Right atrium auricular region (tissue), 2 donors: ENCODE results near the gene SECISBP2L. TPM values are rescaled to one million over a fixed set of nuclear protein-coding genes. Genes with fewer than 3 reads are reported as not detected.

Experiments
- DNase-seq: peaks from one replicate; pipeline ENCODE4 v3.0.0-alpha.2; 2019; ENCODE audit warnings: low spot score
- H3K27ac ChIP-seq, 2 donors: fragments of 200-600 bp; sonication (generic); 1 replicate in 1 of 2; 2 replicates in 1 of 2; pipeline ENCODE4 v1.5.1; 2016 to 2019
- H3K27me3 ChIP-seq, 2 donors: fragments of 200-600 bp; sonication (generic); one replicate each; pipeline versions ENCODE4 v1.5.1 to v1.6.0; 2017 to 2019
- H3K36me3 ChIP-seq: fragments of 200-600 bp; sonication (generic); one replicate; pipeline ENCODE4 v1.5.1; 2016
- H3K4me1 ChIP-seq, 2 donors: fragments of 200-600 bp; sonication (generic); one replicate each; pipeline versions ENCODE4 v1.5.1 to v1.6.0; 2017 to 2019
- H3K4me3 ChIP-seq, 2 donors: fragments of 200-600 bp; sonication (generic); 1 replicate in 1 of 2; 2 replicates in 1 of 2; pipeline ENCODE4 v1.5.1; 2017 to 2019; ENCODE audit warnings: mild to moderate bottlenecking in 1 of 2, moderate library complexity in 1 of 2
- H3K9me3 ChIP-seq, 2 donors: fragments of 200-600 bp; sonication (generic); one replicate each; pipeline ENCODE4 v1.5.1; 2019
- total RNA-seq, 2 donors: library from RNA; depleted of rRNA; stranded (reverse); fragments of >200 nt; gene quantifications; one replicate each; pipeline ENCODE4 v1.1.0, GENCODE V29; 2016
- TF ChIP-seq, protein P1 (sequence below), 2 donors: fragments of 200-600 bp; sonication (generic); IDR thresholded peaks; one replicate each; pipeline ENCODE4 v1.5.1; 2019; ENCODE audit warnings: antibody characterized with exemption in 2 of 2

SECISBP2L gene
- total RNA-seq, 2 donors from 2014 or later: 21.8 to 23.0 TPM

DNA sequence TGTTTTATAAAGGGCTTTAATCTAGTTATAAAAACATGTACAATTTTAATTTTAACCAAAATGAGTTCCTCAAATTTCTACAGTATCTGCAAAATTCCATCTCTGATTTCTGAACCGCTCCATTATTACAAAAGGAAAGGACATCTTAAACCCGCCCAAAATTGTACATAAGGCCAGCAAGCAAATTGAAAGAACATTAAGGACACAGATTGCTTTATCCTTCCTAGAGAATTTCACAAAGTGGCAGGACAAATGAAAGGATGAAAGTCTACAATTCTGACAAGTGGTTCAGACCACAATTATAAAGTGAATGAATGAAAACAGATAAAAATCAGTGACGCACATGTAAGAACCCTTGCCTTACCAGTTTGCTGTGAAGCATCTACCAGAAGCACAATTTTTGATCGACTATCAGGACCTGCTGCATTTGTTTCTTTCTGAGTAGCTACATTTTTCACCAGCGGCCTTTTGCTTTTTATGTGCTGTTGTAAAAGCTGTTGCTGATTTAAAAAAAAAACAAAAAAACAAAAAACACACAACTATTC lies 13.6 kb downstream of the SECISBP2L start:
- no peaks in the 10 kb centered on the region for H3K27me3 ChIP-seq
- H3K4me3 ChIP-seq: no peak overlapping the region
- no peak overlapping the region for H3K27ac ChIP-seq
- no peak for DNase-seq
- TF ChIP-seq, protein P1, sequence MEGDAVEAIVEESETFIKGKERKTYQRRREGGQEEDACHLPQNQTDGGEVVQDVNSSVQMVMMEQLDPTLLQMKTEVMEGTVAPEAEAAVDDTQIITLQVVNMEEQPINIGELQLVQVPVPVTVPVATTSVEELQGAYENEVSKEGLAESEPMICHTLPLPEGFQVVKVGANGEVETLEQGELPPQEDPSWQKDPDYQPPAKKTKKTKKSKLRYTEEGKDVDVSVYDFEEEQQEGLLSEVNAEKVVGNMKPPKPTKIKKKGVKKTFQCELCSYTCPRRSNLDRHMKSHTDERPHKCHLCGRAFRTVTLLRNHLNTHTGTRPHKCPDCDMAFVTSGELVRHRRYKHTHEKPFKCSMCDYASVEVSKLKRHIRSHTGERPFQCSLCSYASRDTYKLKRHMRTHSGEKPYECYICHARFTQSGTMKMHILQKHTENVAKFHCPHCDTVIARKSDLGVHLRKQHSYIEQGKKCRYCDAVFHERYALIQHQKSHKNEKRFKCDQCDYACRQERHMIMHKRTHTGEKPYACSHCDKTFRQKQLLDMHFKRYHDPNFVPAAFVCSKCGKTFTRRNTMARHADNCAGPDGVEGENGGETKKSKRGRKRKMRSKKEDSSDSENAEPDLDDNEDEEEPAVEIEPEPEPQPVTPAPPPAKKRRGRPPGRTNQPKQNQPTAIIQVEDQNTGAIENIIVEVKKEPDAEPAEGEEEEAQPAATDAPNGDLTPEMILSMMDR (IDR thresholded peaks at IDR 0.05): no peak
- peaks cover 32% of the 10 kb centered on the region for H3K36me3 ChIP-seq
- H3K9me3 ChIP-seq: no peaks in the 10 kb centered on the region
- peaks cover 0 to 3% of the 10 kb centered on the region in 2 donors for H3K4me1 ChIP-seq

DNA sequence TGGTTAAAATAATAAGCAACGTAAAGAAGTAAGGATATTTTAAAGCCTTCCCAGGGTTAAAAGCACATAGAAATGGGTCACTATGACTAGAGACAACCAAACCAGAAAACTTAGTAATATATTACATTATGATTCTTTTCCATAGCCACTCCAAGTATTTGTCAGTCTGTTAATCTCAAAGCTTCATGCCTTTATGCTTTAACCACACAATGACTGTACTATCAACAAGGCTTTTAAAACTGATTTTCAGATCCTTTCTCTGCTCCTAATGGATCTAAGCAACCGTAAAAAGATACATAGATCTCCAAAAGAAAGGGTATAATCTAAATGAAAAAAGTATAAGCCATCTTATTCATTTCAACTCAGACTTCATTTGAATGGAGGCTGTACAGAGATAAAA lies 14.4 kb downstream of the SECISBP2L start:
- Histone ChIP-seq H3K4me3 (no peak overlapping the region), H3K4me1 (no peaks in the 10 kb centered on the region), H3K27ac (no peak overlapping the region), H3K27me3 (no peaks in the 10 kb centered on the region), H3K36me3 (peaks cover 40% of the 10 kb centered on the region), H3K9me3 (no peaks in the 10 kb centered on the region)
- TF ChIP-seq, protein P1 (IDR thresholded peaks at IDR 0.05): no peak
- DNase-seq: no peak

DNA sequence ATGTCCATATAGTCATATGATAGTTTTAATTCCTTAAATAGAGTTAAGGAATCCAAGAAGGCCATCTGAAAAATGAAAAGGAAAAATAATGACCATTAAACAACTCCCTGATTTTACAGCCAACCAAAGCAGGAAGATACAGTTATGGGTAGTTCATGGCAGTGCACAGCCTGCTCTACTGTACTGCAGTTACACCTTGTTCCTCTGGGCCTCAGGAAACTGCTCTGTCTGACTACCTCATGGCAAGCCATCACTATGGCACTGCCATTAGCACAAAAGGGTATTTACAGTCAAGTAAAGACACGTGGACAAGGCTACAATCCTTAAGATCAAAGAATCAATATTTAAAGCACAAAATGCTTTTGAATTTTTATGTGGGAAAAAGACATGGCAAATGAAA lies 19.5 kb downstream of the SECISBP2L start:
- no peaks in the 10 kb centered on the region for H3K27me3 ChIP-seq
- H3K36me3 ChIP-seq: peaks cover 47% of the 10 kb centered on the region

DNA sequence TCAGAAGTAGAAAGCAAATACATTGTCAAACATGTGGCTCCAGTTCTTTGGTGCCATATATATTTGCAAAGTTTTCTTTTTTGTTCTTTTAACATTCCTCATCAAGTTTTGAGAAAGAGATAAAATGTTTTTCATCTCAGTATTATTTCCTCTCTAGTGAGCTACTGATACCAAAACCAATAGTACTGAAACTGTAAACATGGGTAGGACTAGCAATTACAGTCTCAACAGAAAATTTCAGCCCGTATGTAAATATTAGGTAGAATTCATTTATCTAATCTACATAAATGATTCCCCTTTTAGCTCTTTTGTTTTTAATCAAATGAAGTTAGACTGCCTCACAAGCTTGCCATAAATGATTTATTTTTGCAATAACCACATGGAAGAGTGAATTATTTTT lies 21.4 kb downstream of the SECISBP2L start:
- TF ChIP-seq, protein P1 (IDR thresholded peaks at IDR 0.05): no peak
- peaks cover 60% of the 10 kb centered on the region for H3K36me3 ChIP-seq

More for the DNA sequence above, 19.5 kb downstream of the SECISBP2L start:
- Histone ChIP-seq H3K4me1 (no peaks in the 10 kb centered on the region), H3K4me3 (no peak overlapping the region), H3K9me3 (no peaks in the 10 kb centered on the region), H3K27ac (no peak overlapping the region)
- no peak for DNase-seq
- TF ChIP-seq, protein P1 (IDR thresholded peaks at IDR 0.05): no peak

DNA sequence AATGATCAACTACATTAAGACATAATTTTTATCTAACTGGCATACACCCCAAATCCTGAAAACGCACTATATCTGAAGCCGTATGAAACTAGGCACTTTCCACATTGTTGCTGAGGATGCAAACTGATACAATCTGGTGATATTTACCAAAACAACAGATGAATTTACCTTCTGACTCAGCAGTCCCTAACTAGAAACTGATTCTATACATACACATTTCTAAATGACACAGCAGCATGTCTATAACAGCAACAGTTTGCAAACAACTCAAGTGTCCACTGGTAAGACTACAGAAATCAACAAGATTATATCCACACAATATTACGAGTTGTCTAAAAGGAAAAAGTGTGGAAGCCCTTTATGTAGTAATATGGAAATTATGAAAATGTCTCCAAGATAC lies 22.9 kb downstream of the SECISBP2L start:
- H3K27me3 ChIP-seq: no peaks in the 10 kb centered on the region
- H3K4me3 ChIP-seq: no peak overlapping the region
- H3K4me1 ChIP-seq: no peaks in the 10 kb centered on the region
- H3K36me3 ChIP-seq: peaks cover 55% of the 10 kb centered on the region
- H3K27ac ChIP-seq: no peak overlapping the region
- H3K9me3 ChIP-seq: no peaks in the 10 kb centered on the region
- no peak for DNase-seq
- TF ChIP-seq, protein P1 (IDR thresholded peaks at IDR 0.05): no peak

More for the DNA sequence above, 21.4 kb downstream of the SECISBP2L start:
- H3K9me3 ChIP-seq: no peaks in the 10 kb centered on the region
- H3K27ac ChIP-seq: no peak overlapping the region
- no peak overlapping the region for H3K4me3 ChIP-seq
- no peaks in the 10 kb centered on the region for H3K4me1 ChIP-seq
- H3K27me3 ChIP-seq: no peaks in the 10 kb centered on the region
- DNase-seq: no peak

DNA sequence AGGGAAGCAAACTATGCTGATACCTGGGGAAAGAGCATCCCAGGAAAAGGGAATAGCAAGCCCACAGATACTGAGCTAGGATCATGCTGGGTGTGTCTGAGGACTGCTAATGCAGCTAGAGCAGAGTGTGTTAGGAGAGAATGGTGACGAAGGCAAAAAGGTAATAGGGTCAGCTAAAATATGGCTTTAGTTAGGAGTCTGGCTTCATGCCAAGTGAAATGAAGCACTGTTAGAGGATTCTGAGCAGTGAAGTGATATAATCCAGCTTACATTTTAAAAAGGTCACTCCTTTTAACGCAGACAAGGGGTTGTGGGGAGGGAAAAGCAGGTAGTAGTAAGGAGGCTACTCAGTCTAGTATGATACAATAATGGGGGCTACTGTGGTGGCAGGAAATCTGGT lies 30.4 kb downstream of the SECISBP2L start:
- H3K4me1 ChIP-seq: no peaks in the 10 kb centered on the region
- H3K4me3 ChIP-seq: no peak overlapping the region
- no peaks in the 10 kb centered on the region for H3K9me3 ChIP-seq
- peaks cover 61% of the 10 kb centered on the region for H3K36me3 ChIP-seq
- no peak overlapping the region for H3K27ac ChIP-seq
- H3K27me3 ChIP-seq: no peaks in the 10 kb centered on the region
- TF ChIP-seq, protein P1 (IDR thresholded peaks at IDR 0.05): no peak
- no peak for DNase-seq
